ENCODE results near the gene FOXO6.

DNA sequence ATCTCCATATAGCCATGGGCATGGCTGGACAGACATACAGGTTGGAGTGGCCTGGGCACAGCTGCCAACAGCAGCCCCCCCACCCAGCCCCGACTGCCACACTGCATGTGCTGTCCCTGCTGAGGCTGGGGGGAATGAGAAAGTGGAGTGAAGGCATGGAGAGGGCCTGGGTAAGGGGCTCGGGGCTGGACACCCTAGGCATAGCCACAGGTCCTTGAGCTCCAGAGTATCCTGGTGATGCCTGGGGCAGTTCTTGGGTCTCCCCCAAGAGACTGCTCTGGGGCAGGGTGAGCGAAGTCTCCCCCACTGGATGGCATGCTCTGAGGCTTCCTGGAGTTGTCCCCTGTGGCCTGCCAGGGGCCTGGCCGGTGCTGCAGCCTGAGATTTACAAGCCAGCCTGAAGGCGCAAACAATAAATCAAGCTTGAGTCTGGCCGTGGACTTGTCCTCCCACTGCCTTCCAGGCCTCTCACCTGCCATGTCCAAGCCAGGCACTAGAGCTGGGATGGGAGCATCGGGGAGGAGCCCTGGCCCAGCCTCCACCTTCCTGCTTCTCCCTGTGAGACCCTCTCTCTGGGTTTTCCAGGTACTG is 53.6 kb downstream of the FOXO6 start:
- TF ChIP-seq EZH2 (IDR thresholded peaks at IDR 0.05; ENCODE audit: low read length, missing control alignments): no peak
- TF ChIP-seq, protein P1, sequence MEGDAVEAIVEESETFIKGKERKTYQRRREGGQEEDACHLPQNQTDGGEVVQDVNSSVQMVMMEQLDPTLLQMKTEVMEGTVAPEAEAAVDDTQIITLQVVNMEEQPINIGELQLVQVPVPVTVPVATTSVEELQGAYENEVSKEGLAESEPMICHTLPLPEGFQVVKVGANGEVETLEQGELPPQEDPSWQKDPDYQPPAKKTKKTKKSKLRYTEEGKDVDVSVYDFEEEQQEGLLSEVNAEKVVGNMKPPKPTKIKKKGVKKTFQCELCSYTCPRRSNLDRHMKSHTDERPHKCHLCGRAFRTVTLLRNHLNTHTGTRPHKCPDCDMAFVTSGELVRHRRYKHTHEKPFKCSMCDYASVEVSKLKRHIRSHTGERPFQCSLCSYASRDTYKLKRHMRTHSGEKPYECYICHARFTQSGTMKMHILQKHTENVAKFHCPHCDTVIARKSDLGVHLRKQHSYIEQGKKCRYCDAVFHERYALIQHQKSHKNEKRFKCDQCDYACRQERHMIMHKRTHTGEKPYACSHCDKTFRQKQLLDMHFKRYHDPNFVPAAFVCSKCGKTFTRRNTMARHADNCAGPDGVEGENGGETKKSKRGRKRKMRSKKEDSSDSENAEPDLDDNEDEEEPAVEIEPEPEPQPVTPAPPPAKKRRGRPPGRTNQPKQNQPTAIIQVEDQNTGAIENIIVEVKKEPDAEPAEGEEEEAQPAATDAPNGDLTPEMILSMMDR (conservative IDR thresholded peaks at IDR 0.05 in 1 of 2, IDR thresholded peaks at IDR 0.05 in 1 of 2; ENCODE audit: low read depth in 1 of 2, low read length in 2 of 2): no peak

Measured in fibroblast of lung (primary cell).